OCI-M2 (cell line): Measurements from ENCODE around the gene PPIP5K1.

Experiments
- DNase-seq: peaks from one replicate; lab custom pipeline; 2025; ENCODE audit not compliant: unreplicated experiment; lab: John Stamatoyannopoulos, UW

The PPIP5K1 gene

GRCh38 chr15:43492266-43492665 lies 97.7 kb downstream of the PPIP5K1 start:
- no peak for DNase-seq

- DNase-seq: no peak
Measured at GRCh38 chr15:43489191-43489590, 100.8 kb downstream of the PPIP5K1 start.

- DNase-seq: no peak
Measured at GRCh38 chr15:43488790-43489189, 101.2 kb downstream of the PPIP5K1 start.

GRCh38 chr15:43487271-43487895 lies 102.6 kb downstream of the PPIP5K1 start:
- DNase-seq: no peak

GRCh38 chr15:43484455-43484854 lies 105.6 kb downstream of the PPIP5K1 start:
- no peak for DNase-seq
